ENCODE results near the gene GABPB1. TPM values are rescaled to one million over a fixed set of nuclear protein-coding genes. Genes with fewer than 3 reads are reported as not detected.

The GABPB1 gene
- total RNA-seq, 2 experiments from 2014 or later: 23.9 to 26.7 TPM

DNA sequence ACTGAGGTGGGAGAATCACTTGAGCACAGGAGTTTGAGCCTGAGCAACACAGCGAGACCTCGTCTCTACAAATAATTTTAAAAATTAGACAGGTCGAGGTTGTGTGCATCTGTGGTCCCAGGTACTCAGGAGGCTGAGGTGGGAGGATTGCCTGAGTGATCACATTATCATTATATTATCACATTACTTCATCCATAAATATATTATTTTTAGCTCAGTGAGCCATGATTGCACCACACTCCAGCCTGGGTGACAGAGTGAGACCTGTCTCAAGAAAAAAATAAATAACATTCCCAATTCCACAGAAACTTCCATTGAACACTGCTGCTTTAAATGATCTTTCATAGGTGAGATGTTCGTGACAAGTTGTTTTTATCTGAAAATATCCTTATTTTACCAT, 21.8 kb downstream of the GABPB1 start:
- no peaks in the 10 kb centered on the region for H3K27me3 Mint-ChIP-seq
- H3K9me3 Mint-ChIP-seq: no peaks in the 10 kb centered on the region
- H3K4me3 Mint-ChIP-seq: no peak overlapping the region
- ATAC-seq (ENCODE audit: low read depth) (no peak), DNase-seq (no peak)
- peaks cover 8% of the 10 kb centered on the region for H3K4me1 Mint-ChIP-seq
- POLR2A ChIA-PET: no interaction called here
- no peak overlapping the region for H3K27ac Mint-ChIP-seq
- H3K36me3 Mint-ChIP-seq: peaks cover 21% of the 10 kb centered on the region

DNA sequence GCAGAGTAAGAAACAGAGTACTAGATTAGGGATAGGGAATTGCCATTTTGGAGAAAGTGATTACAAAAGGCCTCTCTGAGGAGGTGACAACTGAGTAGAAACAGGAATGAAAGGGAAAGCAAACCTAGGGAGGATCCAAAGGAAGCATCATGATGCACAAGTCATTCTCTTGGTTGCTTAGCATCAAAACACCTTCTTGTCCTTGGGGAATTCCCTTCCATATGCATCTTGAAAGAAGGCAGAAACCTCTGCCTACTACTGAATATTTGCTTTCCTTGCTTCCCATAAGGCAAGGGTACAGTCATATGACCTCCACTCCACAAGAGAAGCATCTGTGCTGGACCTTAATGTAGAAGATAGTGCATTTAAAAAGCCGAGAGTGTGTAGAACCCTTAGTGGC, 24.1 kb downstream of the GABPB1 start:
- ATAC-seq (ENCODE audit: low read depth) (no peak), DNase-seq (no peak)
- POLR2A ChIA-PET: no interaction called here
- H3K27me3 Mint-ChIP-seq: no peaks in the 10 kb centered on the region
- H3K9me3 Mint-ChIP-seq: no peaks in the 10 kb centered on the region
- H3K4me3 Mint-ChIP-seq: no peak overlapping the region
- peaks cover 23% of the 10 kb centered on the region for H3K36me3 Mint-ChIP-seq
- H3K27ac Mint-ChIP-seq: no peak overlapping the region
- H3K4me1 Mint-ChIP-seq: peaks cover 10% of the 10 kb centered on the region

DNA sequence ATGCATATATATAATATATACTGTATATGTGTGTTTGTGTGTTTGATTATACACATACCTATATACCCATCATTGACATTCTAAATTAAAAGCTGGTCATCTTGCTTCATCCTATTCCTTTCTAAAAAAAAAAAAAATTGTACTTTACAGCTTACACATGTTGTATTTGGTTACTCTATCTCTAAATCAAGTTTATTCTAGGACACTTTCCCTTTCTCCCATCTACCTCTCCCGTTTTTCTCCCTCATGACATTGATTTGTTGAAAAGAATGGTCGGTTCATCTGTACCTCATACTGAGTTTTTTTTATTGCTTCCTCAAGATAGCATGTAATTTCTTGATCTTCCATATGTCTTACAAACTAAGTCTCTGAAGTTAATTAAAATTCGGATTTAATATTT, 26.9 kb downstream of the GABPB1 start:
- POLR2A ChIA-PET: no interaction called here
- Mint-ChIP-seq H3K4me1 (peaks cover 6% of the 10 kb centered on the region), H3K4me3 (no peak overlapping the region), H3K27me3 (no peaks in the 10 kb centered on the region), H3K9me3 (no peaks in the 10 kb centered on the region), H3K36me3 (peaks cover 17% of the 10 kb centered on the region), H3K27ac (no peak overlapping the region)
- no peak for DNase-seq
- no peak for ATAC-seq (ENCODE audit: low read depth)

- POLR2A ChIA-PET: no interaction called here
- no peaks in the 10 kb centered on the region for H3K9me3 Mint-ChIP-seq
- H3K27me3 Mint-ChIP-seq: no peaks in the 10 kb centered on the region
- no peak overlapping the region for H3K4me3 Mint-ChIP-seq
- H3K36me3 Mint-ChIP-seq: peaks cover 3% of the 10 kb centered on the region
- peaks cover 17% of the 10 kb centered on the region for H3K4me1 Mint-ChIP-seq
- ATAC-seq (ENCODE audit: low read depth) (no peak), DNase-seq (no peak)
- H3K27ac Mint-ChIP-seq: no peak overlapping the region
These were observed 33.3 kb downstream of the GABPB1 start for GRCh38 chr15:50321680-50322210.

DNA sequence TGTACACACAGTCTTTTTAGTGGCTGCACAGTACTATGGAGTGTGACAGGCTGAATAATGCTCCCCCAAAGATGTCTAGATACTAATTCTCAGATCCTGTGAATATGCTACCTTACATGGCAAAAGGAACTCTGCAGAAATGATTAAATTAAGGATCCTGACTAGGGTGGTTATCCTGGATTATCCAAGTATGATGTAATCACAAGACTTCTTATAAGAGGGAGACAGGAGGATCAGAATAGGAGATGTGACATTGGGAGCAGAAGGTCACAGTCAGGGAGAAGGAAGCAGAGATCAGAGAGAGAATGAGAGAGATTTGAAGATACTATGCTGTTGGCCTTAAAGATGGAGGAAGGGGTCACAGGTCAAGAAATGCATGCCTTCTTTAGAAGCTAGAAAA, 34.5 kb downstream of the GABPB1 start:
- POLR2A ChIA-PET: no interaction called here
- no peak for DNase-seq
- H3K4me3 Mint-ChIP-seq: no peak overlapping the region
- ATAC-seq (ENCODE audit: low read depth): no peak
- no peak overlapping the region for H3K27ac Mint-ChIP-seq
- no peaks in the 10 kb centered on the region for H3K27me3 Mint-ChIP-seq
- peaks cover 18% of the 10 kb centered on the region for H3K4me1 Mint-ChIP-seq
- no peaks in the 10 kb centered on the region for H3K9me3 Mint-ChIP-seq
- H3K36me3 Mint-ChIP-seq: peaks cover 3% of the 10 kb centered on the region

- POLR2A ChIA-PET: no interaction called here
- H3K27ac Mint-ChIP-seq: peak overlapping the region; percentile 64
- H3K9me3 Mint-ChIP-seq: no peaks in the 10 kb centered on the region
- peaks cover 2% of the 10 kb centered on the region for H3K36me3 Mint-ChIP-seq
- no peaks in the 10 kb centered on the region for H3K27me3 Mint-ChIP-seq
- ATAC-seq (ENCODE audit: low read depth) (peak; percentile 30), DNase-seq (no peak)
- peaks cover 21% of the 10 kb centered on the region for H3K4me1 Mint-ChIP-seq
- peak overlapping the region; percentile 62 for H3K4me3 Mint-ChIP-seq
These were observed 36.3 kb downstream of the GABPB1 start for GRCh38 chr15:50318697-50319096.

GRCh38 chr15:50315814-50316630, 39.0 kb downstream of the GABPB1 start:
- Mint-ChIP-seq H3K9me3 (no peaks in the 10 kb centered on the region), H3K4me1 (peaks cover 20% of the 10 kb centered on the region), H3K4me3 (no peak overlapping the region), H3K27ac (peak overlapping the region; percentile 73), H3K27me3 (no peaks in the 10 kb centered on the region), H3K36me3 (peaks cover 2% of the 10 kb centered on the region)
- POLR2A ChIA-PET: interaction anchor here (1.0 to 1.2 kb wide), 3 partner anchors 38 to 181 kb away, joined by 3 to 6 read pairs (median 4); partner anchors contain the start of gene SLC27A2
- ATAC-seq (ENCODE audit: low read depth): no peak
- no peak for DNase-seq

- DNase-seq (no peak), ATAC-seq (ENCODE audit: low read depth) (no peak)
- no peak overlapping the region for H3K4me3 Mint-ChIP-seq
- H3K36me3 Mint-ChIP-seq: peaks cover 20% of the 10 kb centered on the region
- H3K27me3 Mint-ChIP-seq: no peaks in the 10 kb centered on the region
- POLR2A ChIA-PET: no interaction called here
- H3K4me1 Mint-ChIP-seq: peaks cover 7% of the 10 kb centered on the region
- peaks cover 12% of the 10 kb centered on the region for H3K9me3 Mint-ChIP-seq
- H3K27ac Mint-ChIP-seq: no peak overlapping the region
These were observed 42.4 kb downstream of the GABPB1 start for GRCh38 chr15:50312636-50313035.

- no peak for ATAC-seq (ENCODE audit: low read depth)
- POLR2A ChIA-PET: no interaction called here
These were observed 47.2 kb downstream of the GABPB1 start for GRCh38 chr15:50307799-50308198.

GRCh38 chr15:50304836-50305235, 50.2 kb downstream of the GABPB1 start:
- H3K27me3 Mint-ChIP-seq: no peaks in the 10 kb centered on the region
- no peaks in the 10 kb centered on the region for H3K4me1 Mint-ChIP-seq
- DNase-seq: no peak
- peaks cover 48% of the 10 kb centered on the region for H3K36me3 Mint-ChIP-seq
- H3K4me3 Mint-ChIP-seq: no peak overlapping the region
- no peak overlapping the region for H3K27ac Mint-ChIP-seq
- ATAC-seq (ENCODE audit: low read depth): no peak
- H3K9me3 Mint-ChIP-seq: peaks cover 15% of the 10 kb centered on the region
- POLR2A ChIA-PET: no interaction called here

More at GRCh38 chr15:50307799-50308198, 47.2 kb downstream of the GABPB1 start:
- H3K9me3 Mint-ChIP-seq: peaks cover 15% of the 10 kb centered on the region
- peaks cover 38% of the 10 kb centered on the region for H3K36me3 Mint-ChIP-seq
- no peaks in the 10 kb centered on the region for H3K4me1 Mint-ChIP-seq
- no peak overlapping the region for H3K27ac Mint-ChIP-seq
- H3K27me3 Mint-ChIP-seq: no peaks in the 10 kb centered on the region
- no peak overlapping the region for H3K4me3 Mint-ChIP-seq
- no peak for DNase-seq

- ATAC-seq (ENCODE audit: low read depth) (no peak), DNase-seq (no peak)
- Mint-ChIP-seq H3K27me3 (no peaks in the 10 kb centered on the region), H3K4me1 (no peaks in the 10 kb centered on the region), H3K4me3 (no peak overlapping the region), H3K36me3 (peaks cover 40% of the 10 kb centered on the region), H3K27ac (no peak overlapping the region), H3K9me3 (peaks cover 3% of the 10 kb centered on the region)
- POLR2A ChIA-PET: no interaction called here
These were observed 52.4 kb downstream of the GABPB1 start for GRCh38 chr15:50302581-50302980.

DNA sequence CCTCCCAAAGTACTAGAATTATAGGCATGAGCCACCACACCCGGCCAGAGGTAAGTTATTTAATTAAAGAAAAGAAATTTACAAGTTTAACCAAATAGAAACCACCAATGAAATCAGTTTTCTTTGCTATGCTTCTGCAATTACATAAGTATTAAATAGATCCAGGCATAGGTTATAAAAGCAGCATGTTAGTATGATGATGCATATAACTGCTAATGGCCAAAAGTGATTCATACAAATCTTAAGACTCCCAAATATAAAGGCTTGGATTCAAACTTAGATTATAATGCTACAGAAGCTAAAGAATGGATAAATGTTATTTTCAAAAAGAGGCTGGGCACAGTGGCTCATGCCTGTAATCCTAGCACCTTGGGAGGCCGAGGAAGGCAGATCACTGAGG, 56.7 kb downstream of the GABPB1 start:
- POLR2A ChIA-PET: no interaction called here
- Mint-ChIP-seq H3K9me3 (no peaks in the 10 kb centered on the region), H3K36me3 (peaks cover 27% of the 10 kb centered on the region), H3K27me3 (no peaks in the 10 kb centered on the region), H3K4me1 (no peaks in the 10 kb centered on the region), H3K4me3 (no peak overlapping the region), H3K27ac (no peak overlapping the region)
- ATAC-seq (ENCODE audit: low read depth) (no peak), DNase-seq (no peak)

DNA sequence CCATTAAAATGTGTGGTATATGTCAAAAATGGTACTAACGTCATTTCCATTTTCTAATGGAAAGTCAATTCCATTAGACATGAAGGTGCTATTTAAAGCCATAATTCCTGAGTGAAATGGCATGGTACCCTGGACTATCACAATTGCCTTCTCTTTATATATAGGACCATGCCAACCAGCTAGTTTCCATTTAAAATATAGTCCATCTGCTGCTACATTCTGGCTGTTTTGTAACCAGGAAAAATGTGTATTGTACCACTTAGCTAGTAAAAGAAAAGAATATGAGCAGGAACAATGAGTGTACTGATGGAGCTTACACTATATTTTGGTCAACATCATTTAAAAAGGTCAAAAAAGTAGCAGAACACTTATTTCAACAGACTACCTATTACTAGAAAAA, 59.0 kb downstream of the GABPB1 start:
- H3K9me3 Mint-ChIP-seq: no peaks in the 10 kb centered on the region
- H3K4me1 Mint-ChIP-seq: no peaks in the 10 kb centered on the region
- ATAC-seq (ENCODE audit: low read depth) (no peak), DNase-seq (no peak)
- H3K4me3 Mint-ChIP-seq: no peak overlapping the region
- H3K27me3 Mint-ChIP-seq: no peaks in the 10 kb centered on the region
- POLR2A ChIA-PET: interaction anchor here (0.6 to 1.0 kb wide), 3 partner anchors 116 to 1837 kb away, joined by 3 read pairs; partner anchors contain the start of gene USP8
- H3K36me3 Mint-ChIP-seq: peaks cover 18% of the 10 kb centered on the region
- H3K27ac Mint-ChIP-seq: no peak overlapping the region

DNA sequence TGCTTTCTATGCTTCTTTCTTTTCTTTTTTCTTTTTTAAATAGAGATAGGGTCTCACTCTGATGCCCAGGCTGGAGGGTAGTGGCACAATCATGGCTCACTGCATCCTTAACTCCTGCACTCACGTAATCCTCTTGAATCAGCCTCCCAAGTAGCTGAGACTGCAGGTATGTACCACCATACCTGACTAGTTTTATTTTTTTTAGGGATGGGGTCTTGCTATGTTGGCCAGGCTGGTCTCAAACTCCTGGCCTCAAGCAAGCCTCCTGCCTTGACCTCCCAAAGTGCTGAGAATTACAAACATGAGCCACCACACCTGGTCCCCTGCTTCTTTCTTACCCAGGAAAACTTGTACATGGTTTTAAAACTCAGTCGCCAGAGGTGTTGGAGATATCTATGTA, 65.2 kb downstream of the GABPB1 start:
- Mint-ChIP-seq H3K9me3 (no peaks in the 10 kb centered on the region), H3K27me3 (no peaks in the 10 kb centered on the region), H3K4me1 (no peaks in the 10 kb centered on the region), H3K27ac (no peak overlapping the region), H3K4me3 (no peak overlapping the region), H3K36me3 (peaks cover 14% of the 10 kb centered on the region)
- no peak for DNase-seq
- POLR2A ChIA-PET: no interaction called here
- ATAC-seq (ENCODE audit: low read depth): no peak

All from activated naive CD8-positive, alpha-beta T cell treated with anti-CD3 and anti-CD28 coated beads, Interleukin-2, amount 10 ng/mL, durations not matched to agents 7 days and 5 days (primary cell).